SJCRH30 (cell line): Measurements from ENCODE around the gene TPPP3. TPM values are rescaled to one million over a fixed set of nuclear protein-coding genes. Genes with fewer than 3 reads are reported as not detected.

Experiments used
- DNase-seq, 2 experiments: peaks; one replicate each; pipeline ENCODE4 v3.0.0-alpha.2; 2015 to 2020
- H3K27ac ChIP-seq: fragments of 250-450 bp; sonication (Bioruptor Pico); 2 replicates; pipeline ENCODE4 v1.5.1; 2020; ENCODE audit warnings: mild to moderate bottlenecking, moderate library complexity
- H3K27me3 ChIP-seq: fragments of 250-450 bp; sonication (Bioruptor Pico); 2 replicates; pipeline ENCODE4 v1.5.1; 2020; ENCODE audit warnings: mild to moderate bottlenecking, moderate library complexity
- H3K36me3 ChIP-seq: fragments of 250-450 bp; sonication (Bioruptor Pico); 2 replicates; pipeline ENCODE4 v1.5.1; 2020; ENCODE audit warnings: mild to moderate bottlenecking, moderate library complexity
- H3K4me1 ChIP-seq: fragments of 250-450 bp; sonication (Bioruptor Pico); 2 replicates; pipeline ENCODE4 v1.5.1; 2020; ENCODE audit warnings: mild to moderate bottlenecking, moderate library complexity
- H3K4me3 ChIP-seq: fragments of 250-450 bp; sonication (Bioruptor Pico); 2 replicates; pipeline ENCODE4 v1.5.1; 2020; ENCODE audit warnings: mild to moderate bottlenecking, moderate library complexity
- H3K9me3 ChIP-seq: fragments of 250-450 bp; sonication (Bioruptor Pico); replicated peaks from 2 replicates; pipeline ENCODE4 v1.5.1; 2020; ENCODE audit warnings: mild to moderate bottlenecking, moderate library complexity
- total RNA-seq: library from RNA; depleted of rRNA; stranded (reverse); fragments of >200 nt; shearing (Covaris generic); gene quantifications from 2 replicates; pipeline ENCODE4 v1.2.3, GENCODE V29; 2014

The TPPP3 gene
- total RNA-seq, 1 experiment from 2014 or later, result 34.6 TPM

- Histone ChIP-seq H3K9me3 (no peaks in the 10 kb centered on the region), H3K4me1 (peaks cover 22% of the 10 kb centered on the region), H3K4me3 (no peak overlapping the region), H3K27me3 (no peaks in the 10 kb centered on the region), H3K36me3 (no peaks in the 10 kb centered on the region), H3K27ac (no peak overlapping the region)
- no peak for DNase-seq
Observed at GRCh38 chr16:67403976-67404555, 10.8 kb upstream of the TPPP3 start.

GRCh38 chr16:67400901-67401300 is 7.6 kb upstream of the TPPP3 start:
- Histone ChIP-seq H3K4me3 (no peak overlapping the region), H3K4me1 (peaks cover 23% of the 10 kb centered on the region), H3K36me3 (no peaks in the 10 kb centered on the region), H3K27ac (no peak overlapping the region), H3K27me3 (no peaks in the 10 kb centered on the region), H3K9me3 (no peaks in the 10 kb centered on the region)
- DNase-seq, result no peak

GRCh38 chr16:67399749-67400704 is 6.7 kb upstream of the TPPP3 start:
- no peaks in the 10 kb centered on the region for H3K27me3 ChIP-seq
- no peak overlapping the region for H3K4me3 ChIP-seq
- no peaks in the 10 kb centered on the region for H3K9me3 ChIP-seq
- H3K4me1 ChIP-seq, result peaks cover 32% of the 10 kb centered on the region
- peak; percentile 85 to 86 for DNase-seq
- H3K27ac ChIP-seq, result peak overlapping the region; percentile 71
- no peaks in the 10 kb centered on the region for H3K36me3 ChIP-seq

- H3K27me3 ChIP-seq, result no peaks in the 10 kb centered on the region
- no peaks in the 10 kb centered on the region for H3K9me3 ChIP-seq
- DNase-seq, result no peak
- H3K36me3 ChIP-seq, result no peaks in the 10 kb centered on the region
- H3K27ac ChIP-seq, result no peak overlapping the region
- peaks cover 34% of the 10 kb centered on the region for H3K4me1 ChIP-seq
- no peak overlapping the region for H3K4me3 ChIP-seq
Observed at GRCh38 chr16:67399218-67399733, 6.0 kb upstream of the TPPP3 start.

GRCh38 chr16:67398546-67399217 is 5.4 kb upstream of the TPPP3 start:
- Histone ChIP-seq H3K27me3 (no peaks in the 10 kb centered on the region), H3K36me3 (no peaks in the 10 kb centered on the region), H3K4me1 (peaks cover 39% of the 10 kb centered on the region), H3K9me3 (no peaks in the 10 kb centered on the region), H3K4me3 (no peak overlapping the region), H3K27ac (no peak overlapping the region)
- DNase-seq, result no peak

- peaks cover 41% of the 10 kb centered on the region for H3K4me1 ChIP-seq
- H3K36me3 ChIP-seq, result no peaks in the 10 kb centered on the region
- H3K27ac ChIP-seq, result no peak overlapping the region
- no peak for DNase-seq
- no peak overlapping the region for H3K4me3 ChIP-seq
- no peaks in the 10 kb centered on the region for H3K27me3 ChIP-seq
- no peaks in the 10 kb centered on the region for H3K9me3 ChIP-seq
Observed at GRCh38 chr16:67397812-67398545, 4.7 kb upstream of the TPPP3 start.

- Histone ChIP-seq H3K9me3 (no peaks in the 10 kb centered on the region), H3K4me3 (no peak overlapping the region), H3K36me3 (no peaks in the 10 kb centered on the region), H3K27me3 (no peaks in the 10 kb centered on the region), H3K4me1 (peaks cover 48% of the 10 kb centered on the region), H3K27ac (peak overlapping the region; percentile 51; the same call in 1 of the 2 replicates)
- DNase-seq, result peak in 1 of 2 experiments; percentile 17
Observed at GRCh38 chr16:67397036-67397801, 3.9 kb upstream of the TPPP3 start.

- H3K4me3 ChIP-seq, result peak overlapping the region; percentile 39
- peak; percentile 99 to 100 for DNase-seq
- peaks cover 49% of the 10 kb centered on the region for H3K4me1 ChIP-seq
Observed at GRCh38 chr16:67396159-67397035, 3.1 kb upstream of the TPPP3 start.

GRCh38 chr16:67395458-67396158 is 2.3 kb upstream of the TPPP3 start:
- Histone ChIP-seq H3K4me3 (peak overlapping the region; percentile 39), H3K27me3 (no peaks in the 10 kb centered on the region), H3K4me1 (peaks cover 49% of the 10 kb centered on the region), H3K27ac (peak overlapping the region; percentile 54), H3K9me3 (no peaks in the 10 kb centered on the region), H3K36me3 (no peaks in the 10 kb centered on the region)
- DNase-seq, result peak; percentile 94 to 97

More at GRCh38 chr16:67396159-67397035, 3.1 kb upstream of the TPPP3 start:
- H3K27me3 ChIP-seq, result no peaks in the 10 kb centered on the region
- peak overlapping the region; percentile 54 for H3K27ac ChIP-seq
- H3K9me3 ChIP-seq, result no peaks in the 10 kb centered on the region
- H3K36me3 ChIP-seq, result no peaks in the 10 kb centered on the region

GRCh38 chr16:67395105-67395457 is 1.8 kb upstream of the TPPP3 start:
- peaks cover 45% of the 10 kb centered on the region for H3K4me1 ChIP-seq

GRCh38 chr16:67394155-67395104 is 1.1 kb upstream of the TPPP3 start:
- no peaks in the 10 kb centered on the region for H3K36me3 ChIP-seq
- H3K9me3 ChIP-seq, result no peaks in the 10 kb centered on the region
- H3K27ac ChIP-seq, result no peak overlapping the region; the same call in 1 of the 2 replicates
- no peak overlapping the region for H3K4me3 ChIP-seq
- DNase-seq, result no peak
- H3K4me1 ChIP-seq, result peaks cover 38% of the 10 kb centered on the region
- no peaks in the 10 kb centered on the region for H3K27me3 ChIP-seq

More at GRCh38 chr16:67395105-67395457, 1.8 kb upstream of the TPPP3 start:
- Histone ChIP-seq H3K9me3 (no peaks in the 10 kb centered on the region), H3K27ac (no peak overlapping the region), H3K27me3 (no peaks in the 10 kb centered on the region), H3K36me3 (no peaks in the 10 kb centered on the region), H3K4me3 (no peak overlapping the region)
- no peak for DNase-seq

- peaks cover 38% of the 10 kb centered on the region for H3K4me1 ChIP-seq
- H3K27ac ChIP-seq, result peak overlapping the region; percentile 77
- no peaks in the 10 kb centered on the region for H3K27me3 ChIP-seq
- H3K36me3 ChIP-seq, result no peaks in the 10 kb centered on the region
- peak overlapping the region; percentile 67 for H3K4me3 ChIP-seq
- no peaks in the 10 kb centered on the region for H3K9me3 ChIP-seq
- no peak for DNase-seq
Observed at GRCh38 chr16:67393788-67394154, 473 bp upstream of the TPPP3 start.
